HG02763 (cell line): ENCODE results near the gene KCNMA1.
A peak's percentile ranks its signal among the peaks of the same experiment; 100 is the strongest.

Experiments
- ATAC-seq: cut with Tn5 transposase; IDR thresholded peaks from one replicate; pipeline ENCODE4 v1.9.1; 2021; ENCODE audit warnings: mild to moderate bottlenecking, moderate library complexity; ENCODE audit not compliant: unreplicated experiment

The KCNMA1 gene

GRCh38 chr10:76899490-76899889 is 738.1 kb downstream of the KCNMA1 start:
- no peak for ATAC-seq

GRCh38 chr10:76892766-76893479 is 744.7 kb downstream of the KCNMA1 start:
- no peak for ATAC-seq

DNA sequence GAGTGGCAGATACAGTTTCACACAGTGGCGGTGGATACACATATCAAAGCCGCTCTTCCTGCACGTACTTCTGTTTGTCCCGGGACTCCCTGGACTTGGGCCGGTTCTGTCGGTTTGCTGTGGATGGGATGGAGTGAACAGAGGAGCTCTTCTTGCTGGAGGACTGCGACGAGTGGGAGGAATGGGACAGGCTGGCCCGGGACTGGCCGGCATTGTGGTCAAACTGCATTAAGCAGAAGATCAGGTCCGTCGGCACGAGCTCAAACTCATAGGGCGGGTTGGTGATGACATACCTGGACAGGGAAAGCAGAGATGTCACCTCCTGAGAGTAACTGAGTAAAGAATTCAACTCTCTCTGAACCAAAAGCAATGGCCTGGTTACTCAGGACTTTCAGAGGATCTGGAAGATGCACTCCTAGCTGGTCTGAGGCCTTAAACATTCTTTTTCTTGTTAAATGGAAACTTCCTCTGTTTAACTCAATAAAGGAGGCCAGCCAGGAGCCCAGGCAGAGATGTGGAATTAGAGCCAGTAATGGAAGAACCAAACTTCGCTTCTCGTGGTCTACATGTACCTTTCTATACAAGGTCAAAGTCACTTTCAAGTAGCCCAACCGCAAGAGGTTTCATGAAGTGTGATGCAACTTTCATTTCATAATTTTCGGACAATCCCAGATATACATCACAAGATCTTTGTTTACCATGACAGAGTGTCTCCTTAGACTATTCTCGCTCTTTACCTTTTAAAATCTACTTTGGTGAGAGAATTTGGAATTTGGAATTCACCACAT is 750.2 kb downstream of the KCNMA1 start:
- no peak for ATAC-seq

- ATAC-seq, result no peak
These were observed 751.8 kb downstream of the KCNMA1 start for GRCh38 chr10:76885816-76886215.

DNA sequence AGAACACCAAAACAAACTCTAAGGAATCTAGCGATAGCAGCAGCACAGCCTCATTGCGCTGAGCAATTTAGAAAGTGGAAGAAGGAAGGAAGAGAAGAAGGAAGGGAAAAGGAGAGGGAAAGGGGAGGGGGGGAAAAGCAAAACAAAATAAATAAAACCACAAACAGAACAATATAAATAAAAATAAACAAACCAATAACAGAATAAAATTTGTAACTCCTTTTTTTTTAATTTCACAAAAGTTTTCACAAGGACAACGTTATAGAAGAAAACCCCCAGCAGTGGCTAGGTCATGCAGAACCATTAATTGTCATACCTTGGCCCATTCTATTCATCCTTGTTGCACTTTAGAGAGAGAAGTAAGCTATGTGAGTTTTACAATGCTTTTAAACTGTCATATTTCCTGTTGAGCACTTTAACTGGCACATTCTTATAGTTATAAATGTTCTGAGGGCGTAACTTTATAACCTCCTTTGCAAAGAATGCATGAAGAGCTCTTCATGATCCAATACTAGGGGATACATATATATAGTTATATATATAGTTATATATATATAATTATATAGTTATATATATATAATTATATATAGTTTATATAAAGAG is 752.8 kb downstream of the KCNMA1 start:
- ATAC-seq, result no peak

DNA sequence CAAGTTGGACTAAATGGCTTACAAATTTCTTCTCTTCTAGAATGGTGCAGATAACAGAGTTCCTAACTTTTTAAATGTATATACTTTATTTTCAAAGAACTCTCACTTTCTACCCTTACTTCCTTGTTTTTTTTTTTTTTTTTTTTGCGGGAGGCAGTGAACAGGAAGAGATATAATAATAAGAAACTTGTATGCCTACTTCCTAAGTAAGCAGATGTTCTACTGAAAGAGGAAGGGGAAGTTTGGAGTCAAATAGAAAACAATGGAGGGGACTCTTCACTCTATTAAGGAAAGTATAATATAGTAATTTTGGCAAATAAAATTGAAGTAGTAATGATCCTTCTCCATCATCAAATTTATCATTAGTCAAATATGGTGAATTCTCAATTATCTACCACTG is 754.0 kb downstream of the KCNMA1 start:
- ATAC-seq, result no peak

DNA sequence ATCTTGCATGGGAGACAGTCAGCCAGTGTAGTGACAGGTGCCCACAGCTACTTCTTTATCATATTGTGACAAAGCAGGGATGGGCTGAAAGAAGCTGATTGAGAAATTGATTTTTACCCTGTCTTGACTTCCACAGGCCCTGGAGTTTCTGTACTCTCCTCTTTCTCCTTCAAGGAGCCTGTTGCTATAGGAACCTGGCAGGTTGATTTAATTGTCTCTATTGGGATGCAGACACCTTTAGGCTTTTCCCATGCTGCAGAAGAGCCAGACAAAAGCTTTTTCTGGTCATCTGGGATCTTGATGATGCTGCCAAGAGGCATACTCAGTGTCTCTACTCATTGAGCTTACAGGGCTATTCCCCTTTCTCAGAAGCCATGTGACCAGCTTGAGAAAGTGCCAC is 754.8 kb downstream of the KCNMA1 start:
- ATAC-seq, result no peak

DNA sequence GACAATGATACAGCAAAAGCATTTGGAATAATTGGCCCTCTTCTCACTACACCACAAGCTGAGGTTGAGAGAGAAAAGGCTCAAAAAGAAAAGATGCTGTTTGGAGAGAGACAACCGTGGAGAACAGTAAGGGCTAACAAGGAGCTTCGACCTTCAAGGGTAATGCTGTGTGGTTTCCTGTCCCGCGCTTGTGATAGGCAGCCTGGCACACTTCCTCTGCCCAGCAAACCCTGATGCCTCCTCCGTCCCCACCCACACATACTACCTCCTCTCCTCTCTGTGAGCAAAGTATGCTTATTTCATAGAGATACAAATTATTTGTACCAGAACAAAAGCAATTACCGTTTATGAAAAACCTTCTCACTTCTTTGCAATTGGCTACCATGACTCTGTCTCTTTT is 755.4 kb downstream of the KCNMA1 start:
- ATAC-seq, result peak; percentile 44

GRCh38 chr10:76881477-76882220 is 756.0 kb downstream of the KCNMA1 start:
- peak; percentile 78 for ATAC-seq

GRCh38 chr10:76880931-76881330 is 756.7 kb downstream of the KCNMA1 start:
- ATAC-seq, result no peak

DNA sequence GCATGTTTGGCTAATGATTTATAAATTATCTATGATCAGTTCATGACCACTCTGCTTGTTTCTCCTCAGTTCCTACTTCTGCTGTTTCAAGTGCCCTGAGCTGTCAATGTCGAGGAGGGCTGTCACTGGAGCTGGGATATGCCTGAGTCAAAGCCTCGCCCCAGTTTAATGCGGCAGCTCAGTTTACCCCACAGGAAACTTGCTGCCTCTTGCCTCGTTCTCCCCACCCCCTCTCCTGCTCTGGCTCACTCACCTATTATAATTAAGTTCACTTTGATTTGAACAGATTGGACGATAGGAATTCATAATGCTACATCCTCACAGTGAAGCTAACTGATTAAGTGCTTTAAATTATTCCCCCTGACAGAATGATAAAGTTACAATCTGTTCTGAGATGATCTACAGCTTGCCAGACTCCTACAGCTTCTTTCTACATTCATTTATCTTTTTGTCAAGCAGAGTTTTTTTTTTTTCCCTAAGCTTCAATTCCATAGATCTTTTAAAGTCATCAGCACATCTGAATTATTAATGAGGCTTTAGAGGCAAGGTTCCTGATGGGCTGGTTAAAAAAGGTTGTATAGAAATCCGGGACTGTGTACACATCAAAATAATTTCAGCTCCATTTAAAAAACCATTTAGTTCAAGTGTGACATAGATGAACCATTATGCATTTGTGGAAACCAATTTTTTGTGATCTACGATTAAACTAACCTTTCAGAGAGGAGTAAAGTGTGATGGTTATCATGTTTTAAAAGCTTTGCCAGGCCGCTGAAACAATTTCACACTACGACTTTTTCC is 758.3 kb downstream of the KCNMA1 start:
- ATAC-seq, result no peak

GRCh38 chr10:76878514-76878913 is 759.1 kb downstream of the KCNMA1 start:
- no peak for ATAC-seq

DNA sequence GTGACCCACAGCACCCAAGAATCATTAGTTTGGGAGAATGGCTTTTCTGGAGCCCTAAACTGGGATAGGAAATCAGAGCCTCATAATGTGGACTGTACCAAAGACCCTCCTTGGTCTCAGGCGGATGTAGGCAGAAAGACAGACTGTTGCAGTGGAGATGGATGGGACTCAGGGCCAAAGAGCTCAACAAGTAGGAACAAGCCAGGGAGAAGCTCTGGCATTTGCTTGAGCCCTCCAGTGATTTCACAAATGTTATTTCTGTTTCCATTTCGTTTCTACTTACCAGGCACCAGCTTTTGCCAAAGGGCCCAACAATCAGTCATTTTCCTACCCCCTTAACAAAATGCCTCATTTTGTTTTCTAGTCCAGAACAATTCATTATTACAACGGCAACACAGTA is 762.7 kb downstream of the KCNMA1 start:
- no peak for ATAC-seq

GRCh38 chr10:76874176-76874575 is 763.4 kb downstream of the KCNMA1 start:
- no peak for ATAC-seq

- ATAC-seq, result no peak
These were observed 765.8 kb downstream of the KCNMA1 start for GRCh38 chr10:76871697-76872295.

GRCh38 chr10:76869931-76870330 is 767.7 kb downstream of the KCNMA1 start:
- no peak for ATAC-seq

DNA sequence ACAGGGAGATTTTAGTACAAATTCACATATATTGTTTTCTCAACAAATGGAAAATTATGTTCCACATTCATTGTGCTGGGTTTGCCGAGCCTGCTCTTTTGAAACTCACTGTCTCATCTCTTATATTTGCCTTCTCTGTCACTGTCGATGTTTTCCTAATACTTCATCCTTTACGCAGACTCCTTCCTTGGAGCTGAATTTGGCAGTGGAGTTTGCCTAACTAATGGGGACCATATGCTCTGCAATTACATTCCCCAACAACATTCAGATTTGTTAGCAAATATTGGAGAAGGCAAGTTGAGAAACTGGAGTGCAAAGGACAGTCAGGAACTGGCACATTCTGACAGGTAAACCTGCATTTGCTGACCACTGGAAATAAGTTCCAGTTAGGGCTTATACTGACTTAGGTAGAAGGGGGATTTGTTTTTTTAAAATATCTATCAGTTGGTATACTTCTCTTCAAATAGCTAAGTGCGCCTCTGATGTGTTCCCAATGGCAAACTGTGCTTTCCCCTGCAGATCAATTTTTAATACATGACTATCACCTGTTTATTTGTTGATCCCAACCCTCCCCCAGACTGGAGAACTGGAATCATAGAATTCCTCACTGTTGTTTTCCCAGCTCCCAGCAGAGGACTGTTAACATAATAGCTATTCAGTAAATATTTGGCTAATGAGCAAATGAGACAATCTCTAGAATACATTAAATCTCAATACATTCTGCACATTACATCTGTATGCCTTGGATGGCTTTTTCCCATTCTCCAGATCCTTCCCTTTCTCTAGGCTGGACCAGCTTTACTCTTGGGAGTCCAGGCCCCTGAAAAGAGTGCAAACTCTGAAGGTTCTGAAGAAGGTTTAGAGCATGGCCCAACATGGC is 769.3 kb downstream of the KCNMA1 start:
- no peak for ATAC-seq

- ATAC-seq, result no peak
These were observed 770.6 kb downstream of the KCNMA1 start for GRCh38 chr10:76866841-76867586.
